Right lobe of liver (tissue), 4 donors: ENCODE data around the gene HIP1.

ENCODE experiments used
- CTCF ChIP-seq, 4 donors: fragments of 200-600 bp in 3 of 4; fragments of 450-650 bp in 1 of 4; IDR thresholded peaks; one replicate each; pipeline versions ENCODE4 v1.5.1 to v1.8.0; 2016 to 2022; ENCODE audit warnings: antibody characterized with exemption in 4 of 4, mild to moderate bottlenecking in 2 of 4
- POLR2A ChIP-seq: fragments of 450-650 bp; IDR thresholded peaks from one replicate; pipeline ENCODE4 v1.6.1; 2017; ENCODE audit warnings: antibody characterized with exemption, mild to moderate bottlenecking
- donor health status: DM: no; HTN: no; CAD: no.
- donor health status: DM: no; HTN: no; CAD: no.
- donor health status: DM: no; HTN: yes; CAD: no.

- no peak for TF ChIP-seq POLR2A
- TF ChIP-seq CTCF (IDR thresholded peaks at IDR 0.05) = no peak
Observed at GRCh38 chr7:75614401-75614800, 124.3 kb downstream of the HIP1 start.
